Stimulated activated CD8-positive, alpha-beta memory T cell treated with anti-CD3 and anti-CD28 coated beads, Interleukin-12 subunit alpha, Interleukin-12 subunit beta, amount 100 ng/mL, for 24 hours (primary cell): Measurements from ENCODE around the gene COL19A1.

Experiments used
- DNase-seq: peaks from one replicate; pipeline ENCODE4 v3.0.0-alpha.2; 2020; ENCODE audit errors: extremely low read depth

Gene COL19A1

DNA sequence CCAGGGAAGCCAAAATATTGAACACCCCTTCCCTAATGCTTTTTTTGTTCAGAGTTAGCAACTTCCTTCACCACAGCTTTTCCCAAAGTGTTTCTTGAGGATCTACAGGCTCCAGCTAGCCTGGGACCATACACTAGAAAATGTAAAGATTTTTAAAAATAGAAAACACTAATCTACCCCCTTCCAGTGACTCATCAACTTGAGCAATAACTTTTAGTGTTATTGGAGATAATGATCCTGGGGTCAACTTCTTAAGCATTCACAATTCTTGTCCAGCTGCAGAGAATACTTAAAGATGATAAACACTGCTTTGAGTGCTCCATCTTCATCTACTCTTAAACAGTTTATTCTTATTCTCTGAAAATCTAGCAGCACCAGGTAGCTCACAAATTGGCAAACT, 304.9 kb downstream of the COL19A1 start:
- DNase-seq, result no peak

DNA sequence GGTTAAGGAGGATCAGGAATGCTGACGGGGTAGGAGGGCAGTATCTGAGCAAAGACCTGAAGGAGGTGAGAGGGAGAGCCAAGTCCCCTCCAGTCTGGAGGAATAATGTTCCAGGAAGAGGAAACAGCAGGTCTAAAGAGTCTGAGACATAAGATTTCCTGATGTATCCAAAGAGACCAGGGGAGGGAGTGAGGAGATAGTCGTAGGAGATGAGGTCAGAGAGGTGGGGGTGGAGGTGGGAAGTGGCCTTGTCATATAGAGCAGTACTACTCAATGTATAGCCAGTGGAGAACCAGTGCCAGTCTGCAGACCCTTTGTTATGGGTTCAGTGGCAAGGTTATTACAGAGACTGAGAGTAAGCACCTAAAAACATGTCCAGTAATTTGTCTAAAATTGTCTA, 305.9 kb downstream of the COL19A1 start:
- DNase-seq, result no peak

DNA sequence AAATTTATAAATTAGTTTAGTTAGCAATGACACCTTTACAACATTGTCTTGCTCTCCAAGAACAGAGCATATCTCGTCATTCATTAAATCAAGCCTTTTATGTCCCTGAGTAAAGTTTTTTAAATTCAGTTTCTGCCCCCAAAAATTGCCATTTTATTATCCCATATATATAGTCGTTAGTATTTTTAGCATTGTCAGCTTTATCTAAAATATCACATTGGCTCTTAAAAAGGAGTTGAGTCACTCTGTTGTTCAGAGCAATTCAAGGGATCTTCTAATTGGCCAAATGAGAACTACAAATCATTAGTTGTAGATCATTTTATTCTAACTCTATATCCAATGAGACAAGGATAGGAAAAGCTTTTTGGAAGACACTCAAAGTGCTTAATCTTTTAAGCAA, 309.4 kb downstream of the COL19A1 start:
- no peak for DNase-seq

DNA sequence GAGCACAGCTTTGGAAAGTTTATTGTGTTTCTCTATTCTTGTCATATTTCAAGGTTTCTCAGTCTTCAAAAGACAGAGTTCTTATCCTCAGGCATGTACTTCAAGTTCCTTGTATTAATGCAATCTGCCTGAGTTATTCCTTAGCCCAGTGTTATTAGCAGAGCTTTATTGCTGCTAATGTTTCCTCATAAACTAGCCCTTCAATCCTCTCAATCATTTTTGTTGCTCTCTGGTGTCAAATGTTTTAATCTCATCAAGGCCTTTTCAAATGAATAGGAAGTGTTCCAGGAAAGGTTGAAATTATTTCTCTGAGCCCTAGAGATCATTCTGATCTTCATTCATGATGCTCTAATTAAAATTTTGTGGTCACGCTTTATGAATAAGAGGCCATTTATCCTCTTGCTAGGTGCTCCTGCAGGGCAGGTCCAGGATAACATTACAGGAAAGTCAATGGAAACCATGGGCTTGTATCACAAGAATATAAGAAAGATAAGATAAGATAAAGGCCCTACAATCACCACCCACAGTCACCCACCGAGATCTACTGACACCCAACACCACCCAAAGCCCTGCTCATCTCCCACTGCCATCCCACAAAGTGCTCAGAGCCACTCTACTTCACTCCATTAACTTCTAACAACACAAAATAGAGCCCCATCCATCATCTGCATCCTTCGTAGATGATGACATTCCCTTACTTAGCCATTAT, 310.6 kb downstream of the COL19A1 start:
- DNase-seq, result no peak

DNA sequence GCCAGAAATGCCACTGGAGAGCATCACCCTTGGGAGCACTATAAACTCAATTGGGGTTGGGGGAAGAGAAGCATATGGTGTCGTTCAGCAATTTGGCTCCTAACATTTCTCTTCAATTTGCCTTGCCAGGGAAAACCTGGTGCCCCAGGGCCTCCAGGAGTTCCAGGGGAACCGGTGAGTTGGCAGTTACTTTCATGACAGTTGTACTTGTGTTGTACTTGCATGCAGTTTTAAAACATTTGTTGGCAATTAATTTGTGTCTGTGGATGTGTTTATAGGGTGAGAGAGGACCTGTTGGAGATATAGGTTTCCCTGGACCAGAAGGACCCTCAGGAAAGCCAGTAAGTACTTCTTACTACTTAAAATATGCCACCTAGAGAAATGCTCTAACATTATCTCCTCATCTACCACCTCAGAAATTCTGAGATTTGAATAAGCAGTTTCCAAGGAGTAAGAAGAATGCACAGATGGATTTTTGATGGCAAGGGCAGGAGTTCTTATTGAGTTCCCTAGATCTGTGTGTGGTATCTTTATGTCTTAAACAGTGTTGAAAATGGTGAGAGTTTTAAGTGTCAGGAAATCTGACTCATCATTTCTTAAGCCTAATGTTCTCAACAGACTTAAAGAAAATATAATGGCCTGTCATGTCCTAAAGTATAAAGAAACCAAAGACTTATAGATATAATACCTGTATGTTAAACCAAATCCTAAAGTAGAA, 314.0 kb downstream of the COL19A1 start:
- no peak for DNase-seq

DNA sequence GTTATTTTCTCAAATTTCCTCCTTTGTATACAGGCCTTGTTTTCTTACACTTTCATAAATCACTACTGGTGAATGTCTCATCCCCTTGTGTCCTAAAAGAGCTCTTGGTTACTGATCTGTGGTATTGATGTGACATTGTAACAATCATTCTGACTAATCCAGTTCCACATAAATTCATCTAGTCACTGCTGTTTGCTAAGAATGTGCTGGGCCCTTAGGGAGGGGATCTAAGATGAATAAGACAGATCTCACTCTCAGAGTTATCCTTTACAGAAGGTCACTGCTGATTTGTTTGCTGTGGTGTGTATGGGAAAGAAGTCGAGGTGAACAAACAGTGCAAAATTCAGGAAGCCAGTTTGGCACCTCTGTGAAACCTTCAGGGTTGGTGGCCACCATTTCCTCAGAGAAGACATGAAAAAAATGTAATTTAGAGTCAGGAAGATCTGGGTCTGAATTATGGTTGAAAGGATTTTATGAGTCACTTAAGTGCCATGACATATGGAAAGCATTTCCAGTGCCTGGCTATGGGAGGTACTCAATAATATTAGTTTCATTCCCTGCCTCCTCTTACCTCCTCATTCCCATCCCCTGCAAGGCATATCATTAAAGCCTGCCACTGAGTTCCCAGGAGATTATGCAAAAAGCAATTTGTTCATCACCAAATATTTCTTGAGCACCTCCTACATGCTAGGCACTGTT, 314.7 kb downstream of the COL19A1 start:
- no peak for DNase-seq

DNA sequence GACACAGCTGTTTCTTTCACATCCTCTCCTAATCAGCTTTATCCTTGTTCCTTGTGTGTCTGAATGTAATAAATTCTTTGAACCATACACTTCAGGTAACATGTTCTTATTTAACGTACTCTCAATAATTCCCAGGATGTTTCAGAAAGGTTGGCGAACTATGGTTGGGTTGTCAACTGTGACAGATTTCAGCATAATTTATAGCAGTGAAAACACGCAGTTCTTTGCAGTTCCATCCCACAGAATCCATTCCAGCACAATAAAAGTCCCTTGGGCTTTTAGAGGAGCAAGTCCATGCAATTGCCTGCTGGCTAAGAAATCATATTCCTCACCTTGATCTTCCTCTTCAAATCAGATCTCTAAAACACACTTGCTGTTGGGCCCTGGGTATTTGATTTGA, 317.2 kb downstream of the COL19A1 start:
- DNase-seq, result no peak

DNA sequence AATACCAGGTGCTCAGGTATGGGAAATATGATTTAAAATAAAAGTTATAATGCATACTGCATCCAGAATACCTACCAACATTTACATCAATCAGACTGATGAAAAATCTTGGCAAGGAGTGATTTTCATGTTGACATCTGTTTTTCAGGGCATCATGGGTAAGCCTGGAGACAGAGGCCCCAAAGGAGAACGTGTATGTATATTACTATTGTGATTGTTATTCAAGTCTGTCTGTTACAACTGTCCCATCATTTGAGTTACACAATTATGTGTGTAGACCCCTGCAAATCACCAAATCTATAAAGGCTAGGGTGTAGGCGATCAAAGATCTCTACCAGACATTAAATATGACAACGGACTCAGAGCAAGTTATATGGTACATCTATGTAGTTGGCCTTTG, 318.4 kb downstream of the COL19A1 start:
- no peak for DNase-seq

DNA sequence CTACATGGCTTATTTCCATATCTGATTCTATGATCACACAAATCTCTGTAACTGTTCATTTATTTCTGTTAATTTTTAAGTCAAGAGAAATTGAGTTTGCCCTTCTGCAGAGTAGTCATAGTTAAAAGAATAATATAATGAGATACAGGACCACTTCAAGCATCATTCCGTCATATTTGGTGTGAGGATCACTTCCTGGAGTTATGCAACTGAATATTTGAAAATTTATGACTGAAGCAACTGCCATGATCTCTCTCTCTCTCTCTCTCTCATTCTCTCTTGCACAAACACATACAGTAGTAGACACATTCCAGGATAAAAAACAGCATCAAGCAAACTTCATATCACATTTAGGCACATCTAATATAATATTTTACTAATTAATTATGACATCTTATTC, 320.1 kb downstream of the COL19A1 start:
- DNase-seq, result no peak

DNA sequence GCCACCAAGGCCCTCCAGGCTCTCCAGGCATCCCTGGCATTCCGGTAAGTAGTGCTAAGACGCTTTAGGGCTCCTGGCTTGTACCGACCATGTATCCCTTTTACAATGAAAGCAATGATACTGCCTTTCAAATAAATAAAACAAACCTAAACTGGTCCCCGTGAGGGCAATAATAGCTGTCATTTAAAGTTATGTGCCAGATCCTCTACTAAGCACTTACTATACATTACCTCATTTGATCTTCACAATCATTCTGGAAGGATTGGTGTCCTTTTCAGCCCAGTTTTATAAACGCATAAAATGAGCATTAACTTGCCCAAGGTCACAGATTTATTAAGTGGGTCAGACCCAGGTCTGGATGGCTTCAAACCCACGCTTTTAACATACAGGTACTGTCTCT, 321.8 kb downstream of the COL19A1 start:
- no peak for DNase-seq

DNA sequence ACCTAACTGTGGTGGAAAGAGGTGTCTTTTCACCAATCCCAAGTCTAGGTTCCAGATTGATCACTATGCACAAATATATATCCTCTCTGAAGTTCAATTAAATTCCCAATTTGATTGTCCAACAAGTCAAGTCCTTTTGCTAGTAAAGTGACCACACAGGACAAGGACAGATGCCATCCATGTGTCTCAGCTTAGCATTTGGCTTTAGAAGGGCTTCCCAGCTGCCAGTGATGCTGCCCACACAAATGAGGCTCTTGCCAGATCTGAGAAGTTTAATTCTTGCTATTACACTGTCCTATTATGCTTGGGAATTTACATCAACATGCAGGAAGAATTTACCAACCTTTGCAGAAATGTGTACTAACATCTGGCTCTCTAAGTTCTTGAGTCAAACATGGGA, 328.1 kb downstream of the COL19A1 start:
- no peak for DNase-seq

DNA sequence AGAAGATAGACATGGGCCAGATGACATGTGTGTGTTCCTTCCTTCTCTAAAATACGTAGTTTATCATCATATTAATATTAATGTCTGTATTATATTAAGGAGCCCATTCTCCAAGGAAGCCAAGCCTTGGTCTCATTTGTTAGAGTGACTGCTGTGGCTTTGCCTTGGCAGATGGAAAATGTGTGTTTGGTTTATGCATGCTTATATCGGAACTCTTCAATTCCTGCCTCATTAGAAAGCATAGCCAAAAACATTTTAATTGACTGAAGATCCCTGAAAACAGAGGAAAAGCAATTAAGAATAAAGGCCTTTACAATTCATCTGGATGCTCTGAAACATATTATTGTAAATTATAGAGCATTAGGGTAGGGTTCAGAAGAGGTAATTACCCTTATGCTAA, 330.2 kb downstream of the COL19A1 start:
- DNase-seq, result no peak

DNA sequence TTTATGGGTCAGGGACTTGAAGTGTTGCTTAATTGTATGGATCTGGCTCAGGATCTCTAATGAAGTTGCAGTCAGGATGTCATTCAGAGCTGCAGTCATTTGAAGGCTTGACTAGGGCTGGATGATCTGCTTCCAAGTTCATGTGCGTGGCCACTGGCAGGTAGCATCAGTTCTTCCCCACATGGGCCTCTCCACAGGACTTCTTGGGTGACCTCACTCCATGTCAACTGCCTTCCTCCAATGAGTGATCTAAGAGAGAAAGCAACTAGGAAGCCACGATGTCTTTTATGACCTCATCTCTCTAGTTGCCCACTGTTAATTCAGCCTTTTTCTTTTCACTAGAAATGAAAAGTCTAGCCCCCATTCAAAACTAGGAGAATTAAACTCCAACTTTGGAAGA, 332.4 kb downstream of the COL19A1 start:
- DNase-seq, result no peak

DNA sequence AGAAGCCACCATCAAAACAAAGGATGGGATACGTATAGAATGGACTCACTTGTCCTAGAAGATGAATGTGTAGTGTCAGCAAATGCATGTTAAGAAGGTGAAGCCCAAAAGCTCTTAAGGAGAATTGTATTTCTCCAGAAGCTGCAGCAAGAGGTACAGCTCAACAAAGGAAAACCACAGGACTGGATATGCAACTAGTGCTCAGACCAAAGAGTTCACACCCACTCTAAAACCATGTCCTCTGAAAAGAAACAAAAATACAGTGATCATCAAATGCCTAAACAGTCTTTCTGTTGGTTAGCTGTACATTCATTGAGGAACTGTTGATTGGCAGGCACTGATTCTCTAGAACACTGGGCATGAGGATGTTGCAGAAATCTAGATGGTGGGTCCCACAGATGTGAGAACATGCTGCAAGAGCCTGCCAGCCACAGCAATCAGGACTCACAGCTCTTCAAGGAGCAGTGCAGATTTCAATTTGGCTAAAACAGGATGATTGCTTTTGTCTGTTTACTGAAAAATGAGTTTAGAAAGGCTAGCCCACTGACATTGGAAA, 342.0 kb downstream of the COL19A1 start:
- no peak for DNase-seq

DNA sequence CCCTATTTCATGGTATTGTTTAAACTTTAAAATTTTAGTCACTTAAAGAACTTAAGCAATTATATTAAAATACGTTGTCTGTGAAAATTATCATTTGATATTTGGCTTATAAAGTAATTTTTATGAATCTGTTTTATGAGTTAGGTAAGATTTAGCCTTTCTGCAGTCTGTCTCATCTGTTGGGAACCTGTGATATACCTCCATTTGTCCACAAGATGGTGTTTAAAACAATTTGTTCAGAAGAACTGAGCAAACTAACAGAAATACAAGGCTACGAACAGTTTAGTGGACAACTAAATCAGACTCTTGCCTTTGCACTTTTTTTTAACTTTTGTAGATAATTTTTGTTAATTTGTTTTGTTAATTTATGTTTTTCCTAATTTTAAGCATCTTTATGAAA, 344.1 kb downstream of the COL19A1 start:
- no peak for DNase-seq

DNA sequence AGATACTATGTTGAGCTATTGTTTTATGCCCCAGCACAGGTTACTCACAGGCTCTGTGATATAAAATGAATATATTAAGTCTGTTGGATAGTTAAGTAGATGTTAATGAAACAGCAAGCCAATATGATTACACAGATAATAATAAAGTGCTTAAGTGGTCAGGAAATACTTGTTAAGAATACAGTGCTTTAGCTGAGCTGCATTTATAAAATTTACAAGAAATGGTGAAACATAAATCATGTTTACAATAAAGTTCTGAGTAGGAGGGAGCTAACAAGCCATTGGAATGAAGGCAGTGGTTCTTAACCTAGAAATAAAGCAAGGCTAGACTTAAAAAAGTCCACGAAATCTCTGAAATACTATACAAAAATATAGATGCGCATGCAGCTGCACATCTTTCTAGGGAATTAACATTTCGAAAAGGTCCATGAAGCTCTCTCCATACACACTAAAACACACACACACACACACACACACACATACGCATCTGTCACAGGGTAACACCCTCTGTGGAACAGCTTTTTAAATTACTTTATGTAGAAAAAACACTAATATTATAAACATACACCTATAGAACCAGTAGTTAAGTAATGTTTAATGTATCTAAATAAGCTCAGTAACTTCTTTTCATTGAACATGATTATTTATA, 349.2 kb downstream of the COL19A1 start:
- DNase-seq, result no peak

DNA sequence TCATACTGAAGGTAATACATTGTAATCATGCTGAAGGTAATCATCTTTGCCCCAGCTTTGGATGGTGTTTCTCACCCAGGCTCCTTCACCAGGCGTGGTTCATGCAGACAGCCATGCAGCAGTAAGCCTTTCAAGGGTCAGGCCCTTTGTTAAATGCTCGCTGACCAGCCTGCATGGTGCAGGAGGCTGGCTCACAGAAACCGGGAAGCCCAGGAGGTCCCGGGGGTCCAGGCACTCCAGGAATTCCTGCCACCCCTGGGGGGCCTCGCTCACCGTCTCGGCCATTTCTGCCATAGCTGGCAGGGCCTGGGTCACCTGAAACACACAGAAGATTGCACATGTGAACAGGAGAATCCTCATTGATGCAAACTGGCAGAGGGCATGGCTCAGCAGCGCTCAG, 350.4 kb downstream of the COL19A1 start:
- no peak for DNase-seq

DNA sequence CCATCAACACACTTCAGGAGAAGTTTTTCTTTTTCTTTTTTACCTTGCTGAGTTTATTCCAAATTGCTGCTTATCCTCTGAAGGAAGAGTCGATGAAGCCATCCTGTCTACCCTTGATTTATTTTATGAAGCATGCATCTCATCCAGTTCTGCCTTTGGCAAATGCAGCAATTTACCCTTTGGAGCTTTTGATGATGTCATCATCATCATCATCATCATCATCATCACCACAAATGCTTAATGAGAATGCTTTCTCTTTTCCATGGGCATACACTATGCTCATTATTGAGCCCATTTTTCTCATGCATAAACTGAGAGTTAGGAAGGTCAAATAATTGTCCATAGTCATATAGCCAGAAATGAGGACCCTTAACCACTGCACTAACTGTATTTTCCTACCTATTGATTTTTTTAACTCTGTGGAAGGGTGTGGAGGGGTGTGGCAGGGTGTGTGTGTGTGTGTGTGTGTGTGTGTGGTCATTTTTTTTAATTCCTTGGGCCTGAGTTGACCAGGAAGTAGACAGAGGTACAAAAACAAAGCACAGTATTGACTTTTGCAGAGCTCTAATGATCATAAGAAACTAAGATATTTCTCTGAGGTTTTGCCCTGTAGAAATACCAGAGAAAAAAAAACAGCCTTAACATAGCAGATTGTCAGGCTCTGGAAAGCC, 353.7 kb downstream of the COL19A1 start:
- no peak for DNase-seq

DNA sequence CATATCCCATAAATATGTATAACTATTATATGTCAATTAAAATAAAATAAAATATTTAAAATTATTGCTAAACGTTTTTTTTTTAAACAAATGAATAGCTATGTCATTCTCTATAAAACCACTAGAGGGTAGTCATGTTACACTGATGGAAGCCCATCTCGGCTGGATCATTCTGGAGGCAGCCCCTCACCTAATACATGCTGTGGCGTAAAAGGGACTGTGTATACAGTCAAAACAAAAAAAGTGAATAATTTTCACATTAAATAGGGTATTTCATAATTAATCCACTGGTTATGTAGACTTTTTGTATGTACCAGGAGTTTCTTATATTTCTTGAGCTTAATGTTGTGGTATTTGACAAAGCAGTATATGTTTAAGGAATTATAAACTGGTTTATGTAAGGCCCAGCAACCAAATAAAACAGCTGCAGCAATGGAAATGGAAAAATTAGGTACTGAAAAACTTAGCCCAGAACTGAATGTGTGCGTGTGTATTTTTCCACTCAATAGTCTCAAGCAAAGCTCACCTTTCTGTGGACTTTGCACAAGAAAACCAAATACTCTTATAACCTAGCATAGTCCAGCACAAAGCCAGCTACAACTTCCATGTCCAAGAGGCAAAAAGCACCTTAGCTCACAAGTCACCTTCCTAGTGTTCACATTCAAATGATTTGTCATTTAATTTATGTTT, 354.8 kb downstream of the COL19A1 start:
- no peak for DNase-seq

DNA sequence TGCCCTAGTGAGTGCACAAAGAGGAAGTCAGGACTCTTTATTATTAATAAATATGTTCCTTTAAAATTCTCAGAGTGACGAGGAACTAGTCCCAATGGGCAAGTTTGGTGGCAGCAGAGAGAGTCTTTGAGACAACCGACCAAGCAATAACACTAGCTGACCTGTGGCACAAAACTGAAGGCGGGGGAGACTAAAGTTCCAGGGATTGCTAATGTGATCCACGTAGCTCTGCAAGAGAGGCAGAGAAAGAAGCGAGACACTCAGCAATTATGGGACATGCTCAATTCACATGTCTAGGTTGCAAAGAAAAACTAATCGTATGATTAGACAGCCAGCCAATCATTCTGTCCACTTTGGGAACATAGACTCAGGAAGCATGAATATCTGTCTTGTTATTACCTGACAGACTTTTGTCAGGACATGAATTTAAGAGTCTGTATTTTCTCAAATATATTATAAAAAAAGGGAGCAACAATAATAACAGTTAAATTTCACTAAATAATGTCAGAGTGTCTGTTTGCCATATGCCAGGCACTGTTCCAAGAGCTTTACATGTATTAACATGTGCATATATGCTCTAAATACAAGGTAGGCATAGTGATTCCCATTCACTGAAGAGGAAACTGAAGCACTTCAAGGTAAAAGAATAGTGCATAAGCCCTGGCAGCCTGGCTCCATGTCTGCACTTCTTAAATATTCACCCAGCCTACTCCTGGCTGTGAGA, 355.5 kb downstream of the COL19A1 start:
- no peak for DNase-seq

DNA sequence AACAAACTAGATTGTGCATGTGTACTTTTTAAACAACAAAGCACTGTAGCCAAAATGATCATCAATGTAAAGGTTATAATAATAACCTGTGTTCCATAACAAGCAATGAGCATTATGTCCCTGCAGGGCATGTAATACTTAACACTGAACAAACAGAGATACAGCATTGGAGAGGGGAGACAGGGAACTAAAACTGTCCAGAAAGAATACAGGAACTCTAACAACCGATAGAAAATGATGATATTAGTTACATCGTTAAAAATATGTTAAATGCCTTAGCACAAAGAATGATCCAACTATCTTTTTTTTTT, 356.0 kb downstream of the COL19A1 start:
- no peak for DNase-seq
